Measurements from ENCODE around the gene ACOT9. TPM values are rescaled to one million over a fixed set of nuclear protein-coding genes. Genes with fewer than 3 reads are reported as not detected.
"Not testable (repeated sequence)": the region's sequence is repeated elsewhere in the genome, so short reads cannot be mapped to it uniquely, and the experiment has no call there.

ACOT9 gene
- total RNA-seq, 1 experiment from 2014 or later: 75.6 TPM

DNA sequence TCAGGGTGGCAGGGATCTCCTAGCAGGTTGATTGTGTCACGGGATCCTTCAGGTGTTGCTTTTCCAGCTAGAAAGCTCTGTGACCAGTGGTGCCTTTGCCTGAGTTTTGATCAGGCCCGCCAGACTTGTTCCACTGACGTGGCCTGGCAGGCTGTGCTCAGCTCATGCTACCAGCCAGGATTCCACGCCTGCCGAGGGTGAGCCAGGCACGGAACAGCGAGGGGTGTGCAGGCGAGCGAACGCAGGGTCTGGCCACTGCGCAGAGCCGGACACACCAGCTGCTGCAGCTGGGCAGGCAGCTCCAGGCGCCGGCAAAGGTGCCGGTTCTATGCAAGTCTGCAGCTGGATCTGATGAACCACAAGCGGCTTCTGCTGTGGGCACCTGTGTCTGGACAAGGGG is 22.8 kb upstream of the ACOT9 start:
- no peak for DNase-seq (ENCODE audit: low read depth)

GRCh38 chrX:23765449-23765848 is 22.4 kb upstream of the ACOT9 start:
- peak; percentile 58 for DNase-seq (ENCODE audit: low read depth)

- no peak for DNase-seq (ENCODE audit: low read depth)
These were observed 21.3 kb upstream of the ACOT9 start for GRCh38 chrX:23764188-23764984.

DNA sequence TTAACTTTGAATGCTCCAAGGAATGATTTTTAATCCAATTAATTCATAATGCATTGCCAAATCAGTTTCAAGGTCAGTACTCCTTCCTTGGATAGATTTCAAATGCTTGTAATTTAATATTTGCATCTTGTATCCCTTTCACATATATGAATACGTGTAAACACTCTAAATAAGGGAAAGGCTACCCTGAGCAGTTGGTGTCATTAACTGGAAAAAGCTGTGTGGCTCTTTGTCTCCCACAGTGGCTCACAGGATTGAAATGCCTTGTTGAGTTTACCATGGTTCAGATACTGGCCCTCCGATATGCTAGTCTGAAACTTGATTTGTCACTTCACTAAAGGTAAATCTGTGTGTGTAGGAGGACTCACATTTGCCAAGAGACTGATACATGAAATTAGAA is 16.7 kb upstream of the ACOT9 start:
- DNase-seq (ENCODE audit: low read depth): no peak

DNA sequence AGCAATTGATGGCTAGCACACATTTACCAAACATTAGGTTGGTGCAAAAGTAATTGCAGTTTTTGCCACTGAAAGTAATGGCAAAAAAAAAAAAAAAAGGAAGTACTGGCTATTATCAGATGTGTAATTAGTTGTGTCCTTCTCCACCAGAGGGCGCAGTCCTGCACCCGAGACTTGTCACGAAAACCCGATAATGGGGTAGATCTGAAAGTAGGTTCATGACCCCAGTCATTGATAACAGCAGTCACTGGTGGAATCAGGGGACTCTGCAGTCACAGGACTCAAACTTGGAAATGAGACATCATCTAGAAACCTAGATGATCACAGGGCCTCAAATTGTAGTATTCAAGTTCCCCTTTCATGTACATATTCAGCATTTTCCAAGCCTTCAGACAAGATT is 13.1 kb upstream of the ACOT9 start:
- DNase-seq (ENCODE audit: low read depth): peak; percentile 65

DNA sequence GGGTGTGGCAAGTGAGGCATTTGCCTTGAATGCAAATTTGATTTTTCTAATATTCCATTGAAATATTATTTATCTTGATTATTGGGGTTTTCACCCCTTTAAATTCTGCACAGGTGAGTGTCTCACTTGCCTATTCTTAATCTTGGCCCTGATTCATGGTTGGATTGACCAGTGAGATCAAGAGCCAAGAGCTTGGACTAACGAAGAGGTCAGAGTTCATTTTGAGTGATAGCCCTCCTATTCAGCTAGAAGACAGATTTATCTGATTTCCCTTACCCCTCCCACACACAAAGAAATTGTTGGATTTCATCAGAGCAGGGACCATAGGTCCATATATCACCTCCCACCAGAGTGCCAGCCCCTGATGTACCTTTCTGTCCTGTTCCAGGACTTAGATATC is 11.6 kb upstream of the ACOT9 start:
- DNase-seq (ENCODE audit: low read depth): no peak

DNA sequence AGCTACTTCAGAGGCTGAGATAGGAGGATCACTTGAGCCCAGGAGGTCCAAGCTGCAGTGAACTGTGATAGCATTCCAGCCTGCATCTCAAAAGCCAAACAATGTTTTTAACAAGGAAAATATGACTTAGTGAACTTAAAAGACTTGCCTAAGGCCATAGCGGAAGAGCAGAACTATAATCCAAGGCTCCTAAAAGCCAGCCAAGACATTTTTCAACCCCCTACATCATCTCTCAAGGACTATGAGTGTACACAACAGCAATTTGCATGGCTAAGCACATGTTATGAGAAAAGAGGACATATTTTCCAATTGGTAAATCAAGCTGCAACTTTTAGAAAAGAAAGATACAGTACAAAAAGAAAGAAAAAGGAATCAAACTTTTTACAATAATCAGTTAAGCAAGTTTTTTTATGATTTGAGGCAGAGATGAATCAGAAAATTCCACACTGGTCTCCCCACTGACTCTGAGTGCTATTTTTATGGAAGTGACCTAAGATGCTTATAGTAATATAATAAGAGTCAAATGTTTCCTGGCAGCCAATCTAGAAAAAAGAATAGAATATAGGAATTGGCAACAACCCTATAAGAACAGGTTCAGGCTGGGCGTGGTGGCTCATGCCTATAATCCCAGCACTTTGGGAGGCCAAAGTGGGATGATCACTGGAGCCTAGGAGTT is 9.8 kb upstream of the ACOT9 start:
- DNase-seq (ENCODE audit: low read depth): peak; percentile 94

DNA sequence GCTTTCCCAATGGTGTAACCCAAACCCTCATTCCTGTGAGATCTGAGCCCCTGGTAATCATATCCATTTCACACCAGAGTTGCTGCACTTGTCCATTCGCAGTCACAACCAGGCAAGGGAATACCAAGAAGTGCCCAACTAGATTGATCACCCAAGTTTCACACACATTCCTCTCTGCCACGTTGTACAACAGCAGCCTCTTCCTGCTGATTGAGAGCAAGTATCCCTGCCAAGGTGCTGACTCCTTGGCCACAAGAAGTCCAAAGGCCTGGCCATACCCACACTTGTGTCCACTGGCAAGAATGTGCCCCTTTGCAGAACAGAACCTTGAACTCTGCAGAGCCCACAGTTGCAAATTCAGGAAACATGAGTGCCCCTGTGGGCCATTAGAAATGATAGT is 6.5 kb upstream of the ACOT9 start:
- DNase-seq (ENCODE audit: low read depth): peak; percentile 58

GRCh38 chrX:23749129-23749528 is 6.1 kb upstream of the ACOT9 start:
- no peak for DNase-seq (ENCODE audit: low read depth)

GRCh38 chrX:23745786-23746185 is 2.7 kb upstream of the ACOT9 start:
- DNase-seq (ENCODE audit: low read depth): no peak

GRCh38 chrX:23743623-23743971 is 521 bp upstream of the ACOT9 start:
- not testable (repeated sequence) for DNase-seq (ENCODE audit: low read depth)

GRCh38 chrX:23742174-23742696 is 841 bp downstream of the ACOT9 start:
- peak; percentile 90 for DNase-seq (ENCODE audit: low read depth)

DNA sequence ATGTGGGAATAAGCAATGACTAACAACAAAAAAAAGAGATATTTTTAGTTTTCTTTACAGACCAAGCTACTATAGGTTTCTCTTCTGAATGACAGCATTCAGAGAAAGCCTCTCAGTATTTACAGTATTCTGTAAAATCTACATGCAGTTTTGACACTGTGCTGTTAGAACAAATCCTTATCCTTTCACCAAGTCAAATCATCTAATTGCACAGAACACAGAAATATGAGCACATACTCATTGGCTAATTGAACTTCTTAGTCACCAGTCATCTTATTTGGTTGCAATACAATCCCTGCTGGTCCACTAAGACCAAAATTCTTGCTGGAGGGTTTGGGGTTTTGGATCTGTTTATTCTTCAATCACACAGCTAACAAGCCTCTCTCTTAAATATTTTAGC is 5.7 kb downstream of the ACOT9 start:
- peak; percentile 42 for DNase-seq (ENCODE audit: low read depth)

- no peak for DNase-seq (ENCODE audit: low read depth)
These were observed 7.0 kb downstream of the ACOT9 start for GRCh38 chrX:23736030-23736429.

DNA sequence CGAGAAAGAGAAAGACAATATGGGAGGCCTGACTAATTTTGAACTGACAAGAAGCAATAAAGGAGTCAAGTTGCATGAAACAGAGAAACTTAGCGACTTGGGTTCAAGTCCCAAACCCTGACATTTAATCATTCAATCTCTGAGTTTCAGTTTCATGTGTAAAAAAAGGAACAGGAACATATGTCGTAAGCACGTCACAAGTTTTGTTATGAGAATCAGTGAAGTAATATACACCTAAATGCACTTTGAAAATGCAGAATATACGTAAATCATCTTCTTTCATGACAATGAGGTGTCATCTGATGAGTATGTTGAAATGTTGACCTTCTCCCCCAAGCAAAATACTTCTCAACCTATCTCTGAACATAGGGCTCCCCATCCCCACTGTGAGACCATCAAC is 10.4 kb downstream of the ACOT9 start:
- DNase-seq (ENCODE audit: low read depth): no peak

DNA sequence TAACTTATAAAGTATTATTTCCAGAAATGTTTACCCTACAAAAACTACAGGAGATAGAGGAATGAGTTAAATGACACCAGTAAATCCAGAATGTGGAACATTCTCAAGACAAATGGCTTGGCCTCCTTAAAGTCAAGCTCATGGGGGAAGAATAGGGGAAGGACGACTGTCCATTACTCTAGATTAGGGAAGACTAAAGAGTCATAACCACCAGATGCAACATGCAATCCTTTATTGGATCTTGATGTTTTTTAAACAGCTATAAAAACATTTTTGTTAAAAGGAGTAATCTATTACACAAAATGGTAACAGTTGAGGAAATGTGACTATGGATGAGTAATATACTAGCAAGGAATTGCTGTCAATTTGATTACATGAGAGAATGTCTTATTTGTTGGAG is 11.1 kb downstream of the ACOT9 start:
- DNase-seq (ENCODE audit: low read depth): no peak

- no peak for DNase-seq (ENCODE audit: low read depth)
These were observed 13.9 kb downstream of the ACOT9 start for GRCh38 chrX:23729214-23729613.

- no peak for DNase-seq (ENCODE audit: low read depth)
These were observed 15.9 kb downstream of the ACOT9 start for GRCh38 chrX:23727206-23727605.

- no peak for DNase-seq (ENCODE audit: low read depth)
These were observed 16.9 kb downstream of the ACOT9 start for GRCh38 chrX:23726191-23726590.

DNA sequence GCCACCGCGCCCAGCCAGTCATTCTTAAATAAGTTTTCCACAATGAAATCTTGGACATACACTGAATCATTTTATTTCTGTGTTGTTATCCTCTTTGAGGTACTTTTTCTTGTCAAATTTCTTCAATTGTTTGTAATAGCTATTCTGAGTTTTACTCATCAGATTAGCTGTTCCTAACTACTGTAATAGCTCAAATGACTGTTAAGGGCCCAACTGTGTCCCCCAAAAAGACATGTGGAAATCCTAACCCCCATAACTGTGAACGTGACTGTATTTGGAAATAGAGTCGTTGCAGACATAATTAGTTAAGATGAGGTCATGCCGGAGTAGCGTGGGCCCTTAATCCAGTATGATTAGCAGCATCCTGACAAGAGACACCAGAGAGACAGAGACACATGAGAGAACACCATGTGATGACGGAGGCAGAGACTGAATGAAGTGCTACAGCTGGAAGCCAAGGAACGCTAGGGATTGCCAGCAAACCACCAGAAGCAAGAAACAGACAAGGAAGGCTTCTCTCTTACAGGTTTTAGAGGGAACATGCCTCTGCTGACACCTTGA is 22.9 kb downstream of the ACOT9 start:
- no peak for DNase-seq (ENCODE audit: low read depth)

GRCh38 chrX:23705235-23705634 is 37.8 kb downstream of the ACOT9 start:
- DNase-seq (ENCODE audit: low read depth): no peak

DNA sequence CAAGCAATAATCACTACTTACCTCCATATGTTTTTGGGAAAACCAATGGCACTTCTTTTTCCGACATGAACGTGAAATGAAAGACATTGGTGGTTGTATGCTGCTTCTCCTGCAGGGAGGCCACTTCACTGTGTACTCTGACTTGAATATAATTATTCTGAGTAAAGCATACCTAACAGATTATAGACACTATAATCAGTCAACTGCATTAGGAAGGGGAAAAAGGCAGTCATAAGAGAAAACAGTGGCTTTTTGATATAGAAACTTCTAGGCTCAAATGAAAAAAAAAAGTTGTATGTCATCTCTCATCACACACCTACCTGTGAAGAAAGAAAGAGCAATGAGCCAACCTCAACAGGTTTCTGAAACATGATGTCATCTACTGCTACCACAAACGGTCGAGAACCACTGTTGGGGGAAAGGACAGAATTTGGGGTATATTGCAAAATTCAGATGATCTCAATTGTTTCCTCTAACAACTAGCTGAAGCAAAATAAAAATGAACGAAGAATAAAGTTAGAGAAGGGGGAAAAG is 38.3 kb downstream of the ACOT9 start:
- no peak for DNase-seq (ENCODE audit: low read depth)

Measured in M059J (cell line).